NT2/D1 (cell line): ENCODE results near the gene PLCL1.

ENCODE experiments used
- SUZ12 ChIP-seq: IDR thresholded peaks from 2 replicates; pipeline ENCODE4 v1.6.1; 2011; ENCODE audit not compliant: insufficient read length, insufficient read depth; ENCODE audit errors: extremely low read depth
- YY1 ChIP-seq: IDR thresholded peaks from 2 replicates; pipeline ENCODE4 v1.6.1; 2011; ENCODE audit not compliant: insufficient read length, insufficient read depth
- ZNF274 ChIP-seq: IDR thresholded peaks from 2 replicates; pipeline ENCODE4 v1.6.1; 2011; ENCODE audit warnings: mild to moderate bottlenecking, low read depth, low read length

DNA sequence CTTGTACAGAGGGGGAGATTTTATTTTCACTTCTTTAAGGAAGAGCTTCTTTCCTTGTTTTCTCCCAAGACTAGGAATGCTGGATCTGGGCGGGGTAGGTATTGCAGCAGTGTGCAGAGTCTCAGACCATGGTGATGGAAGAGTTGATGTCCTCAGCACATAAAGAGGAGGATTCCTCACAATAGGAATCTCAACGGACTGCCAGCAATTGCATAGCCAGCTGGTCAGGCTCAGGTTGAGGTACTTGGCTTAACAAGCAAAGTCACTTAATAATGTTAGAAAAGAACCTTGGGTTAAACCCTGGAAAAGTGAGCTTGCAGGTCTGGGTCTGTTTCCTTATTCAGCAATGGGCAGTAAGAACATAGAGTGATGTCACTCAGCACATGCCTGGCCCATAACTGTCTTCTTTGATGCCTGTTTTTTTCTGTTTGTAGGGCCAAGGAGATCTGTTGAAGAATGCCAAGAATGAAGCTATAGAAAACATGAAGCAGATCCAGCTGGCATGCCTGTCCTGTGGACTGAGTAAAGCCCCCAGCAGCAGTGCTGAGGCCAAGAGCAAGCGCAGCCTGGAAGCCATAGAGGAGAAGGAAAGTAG, 342.1 kb downstream of the PLCL1 start:
- no peak for TF ChIP-seq ZNF274
- no peak for TF ChIP-seq YY1
- no peak for TF ChIP-seq SUZ12
